CD8-positive, alpha-beta memory T cell (primary cell): Measurements from ENCODE around the gene GTF2H2. TPM values are rescaled to one million over a fixed set of nuclear protein-coding genes. Genes with fewer than 3 reads are reported as not detected.
"Not testable (repeated sequence)": the region's sequence is repeated elsewhere in the genome, so short reads cannot be mapped to it uniquely, and the experiment has no call there.

Experiments
- CTCF ChIA-PET: fragments of 350-600 bp; sonication (Branson Sonifier 250); formaldehyde crosslinking; loops from one replicate; lab custom pipeline; 2021; ENCODE audit warnings: antibody characterized with exemption; lab: Charles Lee
- POLR2A ChIA-PET: fragments of 350-600 bp; sonication (Branson Sonifier 250); formaldehyde crosslinking; loops from one replicate; lab custom pipeline; 2021; ENCODE audit warnings: antibody characterized with exemption; lab: Charles Lee
- DNase-seq, 5 donors: peaks; one replicate each; pipeline versions ENCODE4 v3.0.0 to v3.0.0-alpha.2; 2020 to 2022; ENCODE audit warnings: mixed read lengths in 1 of 5
- H3K27ac ChIP-seq: one replicate; pipeline ENCODE4 v1.7.0; 2013; ENCODE audit warnings: low read depth, mild to moderate bottlenecking, low read length, moderate library complexity
- H3K27me3 ChIP-seq: 2 replicates; pipeline ENCODE4 v1.7.0; 2013; ENCODE audit warnings: low read length, mild to moderate bottlenecking; ENCODE audit not compliant: insufficient read depth, poor library complexity, severe bottlenecking
- H3K36me3 ChIP-seq: 2 replicates; pipeline ENCODE4 v1.7.0; 2013; ENCODE audit warnings: mild to moderate bottlenecking, low read length, moderate library complexity; ENCODE audit not compliant: insufficient read depth
- H3K4me1 ChIP-seq: 2 replicates; pipeline ENCODE4 v1.7.0; 2013; ENCODE audit warnings: mild to moderate bottlenecking, low read length, moderate library complexity; ENCODE audit not compliant: insufficient read depth
- H3K4me3 ChIP-seq: 2 replicates; pipeline ENCODE4 v1.7.0; 2013; ENCODE audit warnings: mild to moderate bottlenecking, low read length
- H3K9me3 ChIP-seq: 2 replicates; pipeline ENCODE4 v1.7.0; 2013; ENCODE audit warnings: mild to moderate bottlenecking, low read length
- H3K27ac Mint-ChIP-seq, 8 donors: one replicate each; pipeline ENCODE4 v1.8.0; 2020 to 2021; ENCODE audit warnings: mixed read lengths in 8 of 8, mild to moderate bottlenecking in 6 of 8, inconsistent platforms in 3 of 8, moderate library complexity in 3 of 8
- H3K27me3 Mint-ChIP-seq, 2 donors: one replicate each; pipeline ENCODE4 v1.8.0; 2020 to 2021; ENCODE audit warnings: mixed read lengths in 2 of 2, mild to moderate bottlenecking in 1 of 2, moderate library complexity in 1 of 2
- H3K36me3 Mint-ChIP-seq, 3 donors: one replicate each; pipeline ENCODE4 v1.8.0; 2020 to 2021; ENCODE audit warnings: mixed read lengths in 3 of 3, inconsistent platforms in 1 of 3, mild to moderate bottlenecking in 1 of 3
- H3K4me1 Mint-ChIP-seq, 3 donors: one replicate each; pipeline ENCODE4 v1.8.0; 2020 to 2021; ENCODE audit warnings: mixed read lengths in 3 of 3, inconsistent platforms in 1 of 3, mild to moderate bottlenecking in 1 of 3
- H3K4me3 Mint-ChIP-seq, 7 donors: one replicate each; pipeline ENCODE4 v1.8.0; 2020 to 2021; ENCODE audit warnings: mixed read lengths in 7 of 7, mild to moderate bottlenecking in 6 of 7, moderate library complexity in 4 of 7, inconsistent platforms in 2 of 7
- H3K9me3 Mint-ChIP-seq, 5 donors: one replicate each; pipeline ENCODE4 v1.8.0; 2020 to 2022; ENCODE audit warnings: mixed read lengths in 5 of 5, mild to moderate bottlenecking in 3 of 5, moderate library complexity in 2 of 5, inconsistent platforms in 1 of 5
- polyA plus RNA-seq: library from polyadenylated mRNA; unstranded; fragments of 300-500 nt; fragmentation: Illumina TruSeq; gene quantifications from one replicate; pipeline ENCODE4 v1.2.3, GENCODE V29; 2021
- total RNA-seq, 2 experiments: library from RNA; stranded (reverse); gene quantifications; one replicate each; pipeline ENCODE4 v1.2.3, GENCODE V29; 2021

The GTF2H2 gene
- 10 to 100 TPM; 47.9 to 51.7 TPM for total RNA-seq
- polyA plus RNA-seq = 10.2 TPM

GRCh38 chr5:71067262-71067928 lies at the start of gene GTF2H2:
GTF2H2 (minus strand) TSS chr5:71067676; CDS start chr5:71062763, 4,913 bp downstream.
- H3K36me3 ChIP-seq, DNase-seq, H3K4me1 Mint-ChIP-seq, H3K9me3 Mint-ChIP-seq, H3K27me3 Mint-ChIP-seq, H3K27ac ChIP-seq, H3K9me3 ChIP-seq, H3K36me3 Mint-ChIP-seq, H3K4me3 Mint-ChIP-seq, H3K27me3 ChIP-seq, CTCF ChIA-PET, H3K4me3 ChIP-seq, H3K27ac Mint-ChIP-seq, POLR2A ChIA-PET, H3K4me1 ChIP-seq: not testable (repeated sequence)

- H3K27me3 Mint-ChIP-seq, H3K4me1 ChIP-seq, H3K4me3 Mint-ChIP-seq, H3K9me3 ChIP-seq, H3K27me3 ChIP-seq, H3K4me1 Mint-ChIP-seq, CTCF ChIA-PET, H3K27ac ChIP-seq, H3K9me3 Mint-ChIP-seq, H3K27ac Mint-ChIP-seq, H3K4me3 ChIP-seq, POLR2A ChIA-PET, DNase-seq, H3K36me3 ChIP-seq, H3K36me3 Mint-ChIP-seq: not testable (repeated sequence)
Measured at GRCh38 chr5:71109730-71110275, 42.3 kb upstream of the GTF2H2 start.

- H3K27ac Mint-ChIP-seq, H3K4me1 Mint-ChIP-seq, POLR2A ChIA-PET, H3K27ac ChIP-seq, H3K36me3 ChIP-seq, H3K9me3 Mint-ChIP-seq, H3K4me3 ChIP-seq, H3K27me3 Mint-ChIP-seq, CTCF ChIA-PET, H3K9me3 ChIP-seq, H3K27me3 ChIP-seq, H3K4me3 Mint-ChIP-seq, H3K4me1 ChIP-seq, H3K36me3 Mint-ChIP-seq, DNase-seq: not testable (repeated sequence)
Measured at GRCh38 chr5:71099996-71100395, 32.5 kb upstream of the GTF2H2 start.

- H3K36me3 ChIP-seq, DNase-seq, CTCF ChIA-PET, H3K4me1 Mint-ChIP-seq, H3K27ac ChIP-seq, H3K4me3 Mint-ChIP-seq, H3K9me3 ChIP-seq, H3K4me1 ChIP-seq, H3K36me3 Mint-ChIP-seq, H3K27me3 Mint-ChIP-seq, H3K4me3 ChIP-seq, H3K27ac Mint-ChIP-seq, H3K27me3 ChIP-seq, POLR2A ChIA-PET, H3K9me3 Mint-ChIP-seq: not testable (repeated sequence)
Measured at GRCh38 chr5:71097930-71098203, 30.4 kb upstream of the GTF2H2 start.

- POLR2A ChIA-PET, H3K4me1 Mint-ChIP-seq, H3K27ac ChIP-seq, DNase-seq, H3K27ac Mint-ChIP-seq, H3K4me3 Mint-ChIP-seq, H3K36me3 ChIP-seq, H3K4me3 ChIP-seq, H3K9me3 Mint-ChIP-seq, H3K4me1 ChIP-seq, H3K36me3 Mint-ChIP-seq, H3K9me3 ChIP-seq, H3K27me3 ChIP-seq, CTCF ChIA-PET, H3K27me3 Mint-ChIP-seq: not testable (repeated sequence)
Measured at GRCh38 chr5:71097173-71097929, 29.9 kb upstream of the GTF2H2 start.

GRCh38 chr5:71089773-71090172 lies 22.3 kb upstream of the GTF2H2 start:
- H3K27me3 ChIP-seq, CTCF ChIA-PET, H3K36me3 ChIP-seq, POLR2A ChIA-PET, H3K36me3 Mint-ChIP-seq, H3K9me3 ChIP-seq, H3K9me3 Mint-ChIP-seq, H3K27ac Mint-ChIP-seq, H3K27ac ChIP-seq, H3K4me3 ChIP-seq, H3K27me3 Mint-ChIP-seq, H3K4me3 Mint-ChIP-seq, DNase-seq, H3K4me1 ChIP-seq, H3K4me1 Mint-ChIP-seq: not testable (repeated sequence)

- CTCF ChIA-PET, H3K9me3 Mint-ChIP-seq, H3K36me3 Mint-ChIP-seq, POLR2A ChIA-PET, H3K4me1 ChIP-seq, H3K27ac Mint-ChIP-seq, H3K4me3 ChIP-seq, H3K4me3 Mint-ChIP-seq, DNase-seq, H3K9me3 ChIP-seq, H3K27ac ChIP-seq, H3K27me3 Mint-ChIP-seq, H3K27me3 ChIP-seq, H3K36me3 ChIP-seq, H3K4me1 Mint-ChIP-seq: not testable (repeated sequence)
Measured at GRCh38 chr5:71088754-71089153, 21.3 kb upstream of the GTF2H2 start.

GRCh38 chr5:71086145-71086544 lies 18.7 kb upstream of the GTF2H2 start:
- H3K36me3 ChIP-seq, H3K9me3 ChIP-seq, H3K4me3 ChIP-seq, H3K27ac Mint-ChIP-seq, H3K36me3 Mint-ChIP-seq, H3K4me1 ChIP-seq, DNase-seq, H3K27me3 Mint-ChIP-seq, H3K4me3 Mint-ChIP-seq, H3K27me3 ChIP-seq, H3K27ac ChIP-seq, H3K9me3 Mint-ChIP-seq, CTCF ChIA-PET, POLR2A ChIA-PET, H3K4me1 Mint-ChIP-seq: not testable (repeated sequence)
